GM12878 (cell line): ENCODE data around the gene ADPRHL1. TPM values are rescaled to one million over a fixed set of nuclear protein-coding genes. Genes with fewer than 3 reads are reported as not detected.

ENCODE experiments used
- ATAC-seq: fragments of 200-7000 bp; cut with Tn5 transposase; 3 replicates; pipeline ENCODE4 v1.9.1; 2020; ENCODE audit warnings: mild to moderate bottlenecking, moderate library complexity
- BruUV-seq: library from RNA; stranded (reverse); fragments of 400-500 nt; replicated peaks from 2 replicates; lab custom pipeline; 2021; lab: Mats Ljungman, UMichigan
- CTCF ChIA-PET: fragments of 300-600 bp; sonication (Branson Sonifier 250); formaldehyde crosslinking; extraction: SDS; loops from one replicate; lab custom pipeline; 2021; ENCODE audit warnings: inconsistent platforms; lab: Yijun Ruan, JAX
- POLR2A ChIA-PET: fragments of 350-600 bp; formaldehyde crosslinking; extraction: SDS; loops from one replicate; lab custom pipeline; 2021; ENCODE audit warnings: inconsistent platforms; lab: Charles Lee
- RAD21 ChIA-PET: fragments of 300-600 bp; sonication (Branson Sonifier 250); formaldehyde crosslinking; loops from one replicate; lab custom pipeline; 2023; ENCODE audit warnings: antibody characterized with exemption; ENCODE audit not compliant: unreplicated experiment; lab: Charles Lee
- SMC1A ChIA-PET: fragments of 300-600 bp; sonication (Branson Sonifier 250); formaldehyde crosslinking; loops from one replicate; lab custom pipeline; 2023; ENCODE audit not compliant: unreplicated experiment, uncharacterized antibody; lab: Charles Lee
- DNase-seq: peaks from one replicate; pipeline ENCODE4 v3.0.0-alpha.2; 2011; ENCODE audit warnings: low read depth, low spot score
- FAIRE-seq: peaks from 3 replicates; lab custom pipeline; 2011; peaks lifted over from hg19 to GRCh38; lab: Jason Lieb, UNC
- H2AFZ ChIP-seq: 2 replicates; pipeline ENCODE4 v1.6.0; 2011; ENCODE audit warnings: low read depth, low read length, control low read depth; ENCODE audit not compliant: control insufficient read depth
- H3K27ac ChIP-seq: 2 replicates; pipeline ENCODE4 v1.5.1; 2011; ENCODE audit warnings: control low read depth; ENCODE audit not compliant: control insufficient read depth, insufficient read depth
- H3K27me3 ChIP-seq, 2 experiments: replicated peaks in 1 of 2; 2 replicates each; pipeline versions ENCODE4 v1.6.0 to v1.6.1; 2011; ENCODE audit warnings: low read length in 1 of 2; ENCODE audit not compliant: control insufficient read depth in 2 of 2, insufficient read depth in 2 of 2
- H3K36me3 ChIP-seq, 2 experiments: 2 replicates each; pipeline ENCODE4 v1.5.1; 2011; ENCODE audit warnings: low read length in 1 of 2; ENCODE audit not compliant: control insufficient read depth in 2 of 2, insufficient read depth in 2 of 2
- H3K4me1 ChIP-seq: 2 replicates; pipeline ENCODE4 v1.6.1; 2011; ENCODE audit warnings: mild to moderate bottlenecking, low read length, moderate library complexity, mixed read lengths; ENCODE audit not compliant: control insufficient read depth, insufficient read depth
- H3K4me2 ChIP-seq: 2 replicates; pipeline ENCODE4 v1.6.0; 2011; ENCODE audit warnings: control low read depth; ENCODE audit not compliant: control insufficient read depth, insufficient read depth
- H3K4me3 ChIP-seq: fragments of 200-600 bp; sonication (generic); 2 replicates; pipeline ENCODE4 v1.5.1; 2016
- H3K79me2 ChIP-seq: 2 replicates; pipeline ENCODE4 v1.6.0; 2011; ENCODE audit warnings: low read length; ENCODE audit not compliant: control insufficient read depth, insufficient read depth
- H3K9ac ChIP-seq: 2 replicates; pipeline ENCODE4 v1.8.0; 2011; ENCODE audit warnings: low read length, control low read depth, mixed read lengths; ENCODE audit not compliant: control insufficient read depth, insufficient read depth
- H3K9me3 ChIP-seq: replicated peaks from 3 replicates; pipeline ENCODE4 v1.5.1; 2011; ENCODE audit warnings: mild to moderate bottlenecking, low read length; ENCODE audit not compliant: control insufficient read depth, insufficient read depth
- H4K20me1 ChIP-seq: 2 replicates; pipeline ENCODE4 v1.6.0; 2011; ENCODE audit not compliant: control insufficient read depth, insufficient read depth
- BCLAF1 ChIP-seq: fragments of 450-650 bp; IDR thresholded peaks from 2 replicates; pipeline ENCODE4 v1.6.1; 2017; ENCODE audit warnings: antibody characterized with exemption, mild to moderate bottlenecking, moderate library complexity
- CHD2 ChIP-seq: IDR thresholded peaks from 2 replicates; pipeline ENCODE4 v1.6.1; 2011; ENCODE audit warnings: low read depth, low read length, improper control_type of control experiment, borderline replicate concordance
- RBBP5 ChIP-seq: fragments of 200-600 bp; sonication (generic); conservative IDR thresholded peaks from 2 replicates; pipeline ENCODE4 v1.6.1; 2016
- SP1 ChIP-seq: IDR thresholded peaks from one replicate; pipeline ENCODE4 v1.6.1; 2011; ENCODE audit warnings: low read depth, low read length
- USF1 ChIP-seq: IDR thresholded peaks from 2 replicates; pipeline ENCODE4 v1.6.1; 2011; ENCODE audit warnings: borderline replicate concordance, low read depth, mild to moderate bottlenecking, moderate library complexity, mixed read lengths, low read length; ENCODE audit not compliant: insufficient read depth; ENCODE audit errors: extremely low read length
- WGBS: methylation state at CpG from one replicate; pipeline ENCODE4 v1.1.6; 2016; ENCODE audit warnings: low lambda C conversion rate; ENCODE audit not compliant: insufficient replicate concordance, insufficient coverage; ENCODE audit errors: missing lambda C conversion rate; 5-methylcytosine and 5-hydroxymethylcytosine counted together
- in situ Hi-C: fragments of 300-500 bp; cut with MboI; formaldehyde crosslinking; loops from 9 replicates; pipeline ENCODE4 v1.14.3; 2018; ENCODE audit warnings: mixed read lengths
- intact Hi-C: fragments of 100-400 bp; cut with micrococcal nuclease; formaldehyde crosslinking; loops from one replicate; pipeline ENCODE4 v1.14.2; 2022; ENCODE audit not compliant: unreplicated experiment
- polyA plus RNA-seq, 11 experiments: library from polyadenylated mRNA; depleted of rRNA in 4 of 11; unstranded in 6 of 11; stranded (reverse) in 5 of 11; fragments of >200 nt; fragmentation: Nextera tagmentation in 4 of 11; fragmentation: Illumina TruSeq in 1 of 11; extraction: Ambion mirVana in 4 of 11; extraction: Trizol in 1 of 11; gene quantifications; 1 replicate in 1 of 11; 2 replicates in 10 of 11; pipeline versions ENCODE4 v1.2.1 to v1.2.3, GENCODE V29; 2011 to 2016; ENCODE audit warnings: inconsistent platforms in 2 of 11, missing spikeins in 2 of 11, low read depth in 1 of 11
- total RNA-seq, 4 experiments: library from RNA; depleted of rRNA in 3 of 4; stranded (reverse); fragments of >200 nt in 3 of 4; fragmentation: Illumina TruSeq in 1 of 4; extraction: Trizol in 1 of 4; gene quantifications; 2 replicates each; pipeline versions ENCODE4 v1.2.1 to v1.2.3, GENCODE V29; 2013 to 2021
- TF ChIP-seq, protein P1 (sequence below): IDR thresholded peaks from 2 replicates; pipeline ENCODE4 v1.6.1; 2012; ENCODE audit warnings: improper control_type of control experiment, low read depth, low read length; ENCODE audit not compliant: insufficient replicate concordance

ADPRHL1 gene
- total and polyA plus RNA-seq, 10 of the 15 experiments (the other 5 are each of a cell fraction or from before 2014, with no cell fraction given), result 0.05 to 1.9 (median 1.0) TPM

- POLR2A ChIA-PET, result interaction anchor here (1.0 kb wide), 1 partner anchor 16 kb away, joined by 3 read pairs; no protein-coding TSS in a partner anchor
- no peaks in the 10 kb centered on the region; a peak in 1 of 4 replicates for H3K27me3 ChIP-seq
Observed at GRCh38 chr13:113415825-113416224, 37.5 kb downstream of the ADPRHL1 start.

More at GRCh38 chr13:113415825-113416224, 37.5 kb downstream of the ADPRHL1 start:
- in situ Hi-C loops (no loop called here), intact Hi-C loops (no loop called here)
- Histone ChIP-seq H3K4me1 (no peaks in the 10 kb centered on the region), H2AFZ (no peak overlapping the region), H3K27ac (no peak overlapping the region), H3K9me3 (no peaks in the 10 kb centered on the region), H3K4me3 (no peak overlapping the region), H3K9ac (no peak overlapping the region), H4K20me1 (no peaks in the 10 kb centered on the region), H3K36me3 (no peaks in the 10 kb centered on the region), H3K4me2 (no peak overlapping the region), H3K79me2 (no peaks in the 10 kb centered on the region)
- TF ChIP-seq RBBP5, result no peak
- TF ChIP-seq BCLAF1, result no peak
- no peak for TF ChIP-seq CHD2
- TF ChIP-seq USF1, result no peak
- TF ChIP-seq SP1, result no peak
- TF ChIP-seq, protein P1, sequence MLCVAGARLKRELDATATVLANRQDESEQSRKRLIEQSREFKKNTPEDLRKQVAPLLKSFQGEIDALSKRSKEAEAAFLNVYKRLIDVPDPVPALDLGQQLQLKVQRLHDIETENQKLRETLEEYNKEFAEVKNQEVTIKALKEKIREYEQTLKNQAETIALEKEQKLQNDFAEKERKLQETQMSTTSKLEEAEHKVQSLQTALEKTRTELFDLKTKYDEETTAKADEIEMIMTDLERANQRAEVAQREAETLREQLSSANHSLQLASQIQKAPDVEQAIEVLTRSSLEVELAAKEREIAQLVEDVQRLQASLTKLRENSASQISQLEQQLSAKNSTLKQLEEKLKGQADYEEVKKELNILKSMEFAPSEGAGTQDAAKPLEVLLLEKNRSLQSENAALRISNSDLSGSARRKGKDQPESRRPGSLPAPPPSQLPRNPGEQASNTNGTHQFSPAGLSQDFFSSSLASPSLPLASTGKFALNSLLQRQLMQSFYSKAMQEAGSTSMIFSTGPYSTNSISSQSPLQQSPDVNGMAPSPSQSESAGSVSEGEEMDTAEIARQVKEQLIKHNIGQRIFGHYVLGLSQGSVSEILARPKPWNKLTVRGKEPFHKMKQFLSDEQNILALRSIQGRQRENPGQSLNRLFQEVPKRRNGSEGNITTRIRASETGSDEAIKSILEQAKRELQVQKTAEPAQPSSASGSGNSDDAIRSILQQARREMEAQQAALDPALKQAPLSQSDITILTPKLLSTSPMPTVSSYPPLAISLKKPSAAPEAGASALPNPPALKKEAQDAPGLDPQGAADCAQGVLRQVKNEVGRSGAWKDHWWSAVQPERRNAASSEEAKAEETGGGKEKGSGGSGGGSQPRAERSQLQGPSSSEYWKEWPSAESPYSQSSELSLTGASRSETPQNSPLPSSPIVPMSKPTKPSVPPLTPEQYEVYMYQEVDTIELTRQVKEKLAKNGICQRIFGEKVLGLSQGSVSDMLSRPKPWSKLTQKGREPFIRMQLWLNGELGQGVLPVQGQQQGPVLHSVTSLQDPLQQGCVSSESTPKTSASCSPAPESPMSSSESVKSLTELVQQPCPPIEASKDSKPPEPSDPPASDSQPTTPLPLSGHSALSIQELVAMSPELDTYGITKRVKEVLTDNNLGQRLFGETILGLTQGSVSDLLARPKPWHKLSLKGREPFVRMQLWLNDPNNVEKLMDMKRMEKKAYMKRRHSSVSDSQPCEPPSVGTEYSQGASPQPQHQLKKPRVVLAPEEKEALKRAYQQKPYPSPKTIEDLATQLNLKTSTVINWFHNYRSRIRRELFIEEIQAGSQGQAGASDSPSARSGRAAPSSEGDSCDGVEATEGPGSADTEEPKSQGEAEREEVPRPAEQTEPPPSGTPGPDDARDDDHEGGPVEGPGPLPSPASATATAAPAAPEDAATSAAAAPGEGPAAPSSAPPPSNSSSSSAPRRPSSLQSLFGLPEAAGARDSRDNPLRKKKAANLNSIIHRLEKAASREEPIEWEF, result no peak
- ChIA-PET RAD21 (no interaction called here), CTCF (no interaction called here), SMC1A (no interaction called here)
- DNase-seq (no peak), FAIRE-seq (no peak), ATAC-seq (no peak)
- BruUV-seq, result no TSS peak
- WGBS, result 40% methylated on average over 8 of the region's 8 CpGs
